Liver (tissue), 9 donors: ENCODE measurements around the gene COL27A1. TPM values are rescaled to one million over a fixed set of nuclear protein-coding genes. Genes with fewer than 3 reads are reported as not detected.

Source experiments
- DNase-seq: peaks from one replicate; pipeline ENCODE4 v3.0.0-alpha.2; 2017; ENCODE audit warnings: low spot score
- H3K27ac ChIP-seq, 2 donors: one replicate each; pipeline ENCODE4 v1.7.0; 2013; ENCODE audit warnings: inconsistent platforms in 2 of 2, low read length in 2 of 2, control low read depth in 1 of 2, low read depth in 1 of 2, mild to moderate bottlenecking in 1 of 2
- H3K27me3 ChIP-seq, 4 donors: one replicate each; pipeline versions ENCODE4 v1.6.1 to v1.7.0; 2013; ENCODE audit warnings: low read length in 3 of 4, inconsistent platforms in 1 of 4, mild to moderate bottlenecking in 1 of 4, moderate library complexity in 1 of 4; ENCODE audit not compliant: control insufficient read depth in 4 of 4, insufficient read depth in 4 of 4
- H3K36me3 ChIP-seq, 4 donors: one replicate each; pipeline versions ENCODE4 v1.6.1 to v1.7.0; 2013; ENCODE audit warnings: low read length in 3 of 4, mild to moderate bottlenecking in 3 of 4, low read depth in 1 of 4, moderate library complexity in 1 of 4; ENCODE audit not compliant: control insufficient read depth in 4 of 4, insufficient read depth in 3 of 4
- H3K4me1 ChIP-seq, 4 donors: one replicate each; pipeline versions ENCODE4 v1.6.1 to v1.7.0; 2013; ENCODE audit warnings: low read length in 3 of 4, mild to moderate bottlenecking in 3 of 4, moderate library complexity in 1 of 4; ENCODE audit not compliant: control insufficient read depth in 4 of 4, insufficient read depth in 4 of 4
- H3K4me3 ChIP-seq, 3 donors: one replicate each; pipeline versions ENCODE4 v1.6.1 to v1.7.0; 2013; ENCODE audit warnings: low read length in 3 of 3, control low read depth in 1 of 3, low read depth in 1 of 3, mild to moderate bottlenecking in 1 of 3
- H3K9ac ChIP-seq, 2 donors: one replicate each; pipeline ENCODE4 v1.7.0; 2013; ENCODE audit warnings: low read length in 2 of 2, mild to moderate bottlenecking in 2 of 2, moderate library complexity in 2 of 2, control low read depth in 1 of 2, low read depth in 1 of 2
- H3K9me3 ChIP-seq, 4 donors: one replicate each; pipeline versions ENCODE4 v1.6.1 to v1.7.0; 2013; ENCODE audit warnings: low read length in 3 of 4; ENCODE audit not compliant: control insufficient read depth in 4 of 4
- CTCF ChIP-seq: fragments of 150-350 bp; IDR thresholded peaks from 2 replicates; pipeline ENCODE4 v1.5.1; 2017; ENCODE audit warnings: improper control_type of control experiment, low read depth, low read length; ENCODE audit not compliant: missing input control
- FOXA1 ChIP-seq: IDR thresholded peaks from 2 replicates; pipeline ENCODE4 v1.6.1; 2016; ENCODE audit warnings: antibody characterized with exemption
- FOXA2 ChIP-seq: IDR thresholded peaks from 2 replicates; pipeline ENCODE4 v1.6.1; 2016; ENCODE audit warnings: antibody characterized with exemption
- GABPA ChIP-seq, 2 donors: IDR thresholded peaks in 1 of 2; conservative IDR thresholded peaks in 1 of 2; 2 replicates each; pipeline ENCODE4 v1.6.1; 2016; ENCODE audit warnings: antibody characterized with exemption in 2 of 2, mild to moderate bottlenecking in 1 of 2, moderate library complexity in 1 of 2
- HNF4A ChIP-seq, 2 donors: conservative IDR thresholded peaks; 2 replicates each; pipeline ENCODE4 v1.6.1; 2016; ENCODE audit warnings: antibody characterized with exemption in 2 of 2, mild to moderate bottlenecking in 2 of 2
- HNF4G ChIP-seq: IDR thresholded peaks from 2 replicates; pipeline ENCODE4 v1.6.1; 2016; ENCODE audit warnings: antibody characterized with exemption
- NR2F2 ChIP-seq: IDR thresholded peaks from 2 replicates; pipeline ENCODE4 v1.6.1; 2016; ENCODE audit warnings: antibody characterized with exemption
- RAD21 ChIP-seq, 2 donors: IDR thresholded peaks; 2 replicates each; pipeline ENCODE4 v1.6.1; 2016; ENCODE audit warnings: antibody characterized with exemption in 2 of 2, mild to moderate bottlenecking in 2 of 2
- REST ChIP-seq: IDR thresholded peaks from 2 replicates; pipeline ENCODE4 v1.6.1; 2016; ENCODE audit warnings: antibody characterized with exemption, mild to moderate bottlenecking
- RXRA ChIP-seq, 2 donors: IDR thresholded peaks; 2 replicates each; pipeline ENCODE4 v1.6.1; 2017 to 2018; ENCODE audit warnings: antibody characterized with exemption in 2 of 2, mild to moderate bottlenecking in 1 of 2
- TAF1 ChIP-seq: conservative IDR thresholded peaks from 2 replicates; pipeline ENCODE4 v1.6.1; 2016; ENCODE audit warnings: antibody characterized with exemption, mild to moderate bottlenecking
- YY1 ChIP-seq: IDR thresholded peaks from 2 replicates; pipeline ENCODE4 v1.6.1; 2016; ENCODE audit warnings: antibody characterized with exemption, mild to moderate bottlenecking
- WGBS: extraction: QIAGEN DNeasy Blood & Tissue Kit; methylation state at CpG from one replicate; pipeline ENCODE4 v1.1.7; 2013; 5-methylcytosine and 5-hydroxymethylcytosine counted together
- polyA plus RNA-seq, 2 donors: library from polyadenylated mRNA; stranded (reverse) in 1 of 2; unstranded in 1 of 2; fragments of 200-250 nt in 1 of 2; fragments of >200 nt in 1 of 2; fragmentation: Nextera tagmentation in 1 of 2; extraction: Ambion mirVana in 1 of 2; gene quantifications; one replicate each; pipeline versions ENCODE4 v1.2.1 to v1.2.3, GENCODE V29; 2013 to 2015
- total RNA-seq, 2 donors: library from RNA; depleted of rRNA; stranded (reverse); fragments of >200 nt; gene quantifications; one replicate each; pipeline ENCODE4 v1.2.3, GENCODE V29; 2014
- donor health status: healthy.
- donor health status: healthy.
- donor health status: healthy.
- donor health status: healthy.
- donor health status: healthy.

COL27A1 gene
- total and polyA plus RNA-seq, 4 donors: 7.0 to 20.4 (median 12.0) TPM

GRCh38 chr9:114117996-114118830 lies 37.1 kb upstream of the COL27A1 start (continued):
- no peak for TF ChIP-seq GABPA (IDR thresholded peaks at IDR 0.05 in 1 of 2, conservative IDR thresholded peaks at IDR 0.05 in 1 of 2)
- TF ChIP-seq TAF1: no peak
- TF ChIP-seq RAD21 (IDR thresholded peaks at IDR 0.05): peak in 1 of 2 donors; percentile 35
- TF ChIP-seq HNF4G: no peak
- no peak for TF ChIP-seq REST

GRCh38 chr9:114119242-114120191 lies 35.8 kb upstream of the COL27A1 start:
- Histone ChIP-seq H3K4me3 (no peak overlapping the region), H3K9me3 (no peaks in the 10 kb centered on the region), H3K36me3 (no peaks in the 10 kb centered on the region), H3K4me1 (peaks cover 0 to 44% (median 37%) of the 10 kb centered on the region in 4 donors), H3K27me3 (no peaks in the 10 kb centered on the region), H3K27ac (no peak overlapping the region), H3K9ac (no peak overlapping the region)
- WGBS: 39% methylated on average over 9 of the region's 9 CpGs
- TF ChIP-seq RXRA (IDR thresholded peaks at IDR 0.05) (no peak), NR2F2 (no peak), CTCF (no peak), REST (no peak), HNF4A (conservative IDR thresholded peaks at IDR 0.05) (no peak), FOXA2 (no peak), FOXA1 (no peak), YY1 (no peak)
- DNase-seq: no peak
